Stromal cell of bone marrow (primary cell): ENCODE results near the gene RNPEP.
"Not testable (repeated sequence)": the region's sequence is repeated elsewhere in the genome, so short reads cannot be mapped to it uniquely, and the experiment has no call there.

Source experiments
- DNase-seq: peaks from one replicate; pipeline ENCODE4 v3.0.0-alpha.2; 2012; ENCODE audit warnings: low read depth

The RNPEP gene

DNA sequence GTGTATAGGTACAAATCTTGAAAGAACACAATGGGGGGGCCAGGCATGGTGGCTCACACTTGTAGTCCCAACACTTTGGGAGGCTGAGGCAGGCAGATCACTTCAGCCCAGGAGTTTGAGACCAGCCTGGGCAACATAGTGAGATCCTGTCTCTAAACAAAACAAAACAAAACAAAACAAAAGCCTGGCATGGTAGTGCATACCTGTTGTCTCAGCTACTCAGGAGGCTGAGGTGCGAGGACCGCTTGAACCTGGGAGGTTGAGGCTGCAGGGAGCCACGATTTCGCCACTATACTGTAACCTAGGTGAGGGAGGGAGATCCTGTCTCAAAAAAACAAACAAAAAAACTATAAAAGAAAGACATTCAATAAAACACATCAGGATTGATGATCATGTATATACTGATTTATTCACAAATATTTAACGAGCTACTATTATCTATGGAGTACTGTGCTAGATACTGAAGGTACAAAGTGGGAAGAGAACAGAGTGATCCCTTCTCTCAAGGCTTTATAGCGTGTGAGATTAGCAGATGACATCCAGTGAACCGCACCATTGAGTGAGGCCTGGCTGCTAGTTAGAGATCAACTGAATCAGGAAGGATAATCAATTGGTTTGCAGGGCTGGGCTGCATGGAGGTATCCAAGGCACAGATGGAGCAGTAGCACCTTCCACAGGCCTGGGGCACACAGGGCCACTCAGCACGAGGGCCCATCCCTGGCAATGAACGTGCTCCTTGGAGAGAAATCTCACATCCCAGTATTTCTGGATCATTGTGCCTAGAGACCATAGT lies 54.3 kb downstream of the RNPEP start:
- no peak for DNase-seq

DNA sequence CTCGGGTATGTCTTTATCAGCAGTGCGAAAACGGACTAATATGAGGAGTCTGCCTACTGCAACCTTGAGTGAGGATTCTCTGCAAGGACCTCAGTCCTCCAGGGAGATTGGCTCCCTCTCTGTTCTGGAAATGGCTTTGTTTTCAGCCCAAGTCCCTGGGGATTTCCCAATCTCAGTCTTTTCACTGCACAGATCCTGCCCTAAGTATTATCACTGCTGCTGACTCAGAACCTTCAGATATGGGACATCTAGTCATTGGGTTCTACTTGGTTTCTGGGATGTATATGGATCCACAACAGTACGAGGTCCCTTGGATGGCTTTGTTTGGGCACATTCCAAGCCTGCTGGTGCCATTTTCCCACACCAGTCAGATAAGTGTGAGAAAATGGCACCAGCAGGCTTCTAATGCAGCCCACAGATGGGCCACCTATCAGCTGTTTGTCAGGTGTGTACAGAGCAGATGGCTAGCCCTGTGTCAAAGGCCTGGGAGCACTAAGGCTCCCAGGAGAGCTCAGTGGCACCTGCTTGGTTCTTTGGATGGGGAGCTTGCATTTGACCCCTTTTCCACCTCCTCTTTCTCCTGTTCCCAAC lies 55.4 kb downstream of the RNPEP start:
- DNase-seq = no peak

DNA sequence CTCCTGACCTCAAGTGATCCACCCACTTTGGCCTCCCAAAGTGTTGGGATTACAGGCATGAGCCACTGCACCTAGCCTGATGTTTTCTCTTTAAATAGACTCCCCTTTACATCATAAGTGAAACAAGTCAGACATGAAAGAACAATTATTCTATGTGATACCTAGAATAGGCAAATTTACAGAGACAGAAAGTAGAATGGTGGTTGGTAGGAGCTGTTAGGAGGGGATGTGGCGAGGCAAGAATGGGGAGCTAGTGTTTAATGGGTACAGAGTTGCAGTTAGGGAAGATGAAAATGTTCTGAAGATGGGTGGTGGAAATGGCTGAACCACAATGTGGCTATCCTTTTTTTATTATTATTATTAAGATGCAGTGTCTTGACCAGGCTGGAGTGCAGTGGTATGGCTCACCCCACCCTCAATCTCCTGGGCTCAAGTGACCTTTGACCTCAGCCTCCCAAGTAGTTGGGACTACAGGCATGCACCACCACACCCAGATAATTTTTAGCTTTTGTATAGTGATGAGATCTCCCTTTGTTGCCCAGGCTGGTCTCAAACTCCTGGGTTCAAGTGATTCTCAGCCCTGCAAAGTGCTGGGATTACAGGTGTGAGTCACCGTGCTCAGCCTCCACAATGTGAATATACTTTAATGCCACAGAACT lies 56.4 kb downstream of the RNPEP start:
- DNase-seq = no peak

DNA sequence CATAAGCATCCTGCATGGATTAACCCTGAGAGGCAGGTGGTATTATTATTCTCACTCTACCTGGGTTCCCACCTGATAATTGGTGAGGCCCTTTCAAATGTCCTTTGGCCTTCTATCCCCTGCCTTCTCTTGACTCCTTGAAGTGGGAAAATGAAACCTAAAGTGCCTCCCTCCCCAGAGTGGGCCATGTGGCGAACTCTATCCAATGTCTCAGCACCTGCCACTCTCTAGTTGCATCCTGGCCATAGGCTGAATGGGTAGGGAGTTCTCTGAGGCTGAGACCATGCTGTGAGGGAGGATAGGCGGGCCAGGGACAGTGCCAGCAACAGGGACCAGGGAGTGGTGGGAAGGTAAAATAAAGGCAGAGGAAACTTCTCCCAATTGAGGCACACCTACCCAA lies 63.3 kb downstream of the RNPEP start:
- no peak for DNase-seq

DNA sequence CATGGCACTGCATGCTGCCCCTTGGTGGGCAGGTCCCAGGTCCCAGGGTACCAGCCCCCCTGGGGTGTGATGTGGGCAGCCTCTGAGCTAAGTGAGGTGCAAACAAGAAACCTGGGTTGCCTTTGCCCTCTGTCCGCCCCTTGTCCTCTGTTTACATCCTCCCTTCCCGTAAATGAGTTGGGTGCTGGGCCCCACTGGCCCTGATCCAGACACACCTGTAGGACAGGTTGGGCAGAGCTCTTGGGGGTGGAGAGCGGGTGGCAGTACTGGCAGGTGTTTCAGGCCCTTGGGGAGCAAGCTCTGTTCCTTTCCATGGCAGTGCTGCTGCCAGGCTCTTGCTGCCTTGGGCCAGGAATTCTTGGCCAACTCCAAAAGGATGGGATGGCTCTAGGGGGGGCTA lies 63.8 kb downstream of the RNPEP start:
- DNase-seq = no peak

DNA sequence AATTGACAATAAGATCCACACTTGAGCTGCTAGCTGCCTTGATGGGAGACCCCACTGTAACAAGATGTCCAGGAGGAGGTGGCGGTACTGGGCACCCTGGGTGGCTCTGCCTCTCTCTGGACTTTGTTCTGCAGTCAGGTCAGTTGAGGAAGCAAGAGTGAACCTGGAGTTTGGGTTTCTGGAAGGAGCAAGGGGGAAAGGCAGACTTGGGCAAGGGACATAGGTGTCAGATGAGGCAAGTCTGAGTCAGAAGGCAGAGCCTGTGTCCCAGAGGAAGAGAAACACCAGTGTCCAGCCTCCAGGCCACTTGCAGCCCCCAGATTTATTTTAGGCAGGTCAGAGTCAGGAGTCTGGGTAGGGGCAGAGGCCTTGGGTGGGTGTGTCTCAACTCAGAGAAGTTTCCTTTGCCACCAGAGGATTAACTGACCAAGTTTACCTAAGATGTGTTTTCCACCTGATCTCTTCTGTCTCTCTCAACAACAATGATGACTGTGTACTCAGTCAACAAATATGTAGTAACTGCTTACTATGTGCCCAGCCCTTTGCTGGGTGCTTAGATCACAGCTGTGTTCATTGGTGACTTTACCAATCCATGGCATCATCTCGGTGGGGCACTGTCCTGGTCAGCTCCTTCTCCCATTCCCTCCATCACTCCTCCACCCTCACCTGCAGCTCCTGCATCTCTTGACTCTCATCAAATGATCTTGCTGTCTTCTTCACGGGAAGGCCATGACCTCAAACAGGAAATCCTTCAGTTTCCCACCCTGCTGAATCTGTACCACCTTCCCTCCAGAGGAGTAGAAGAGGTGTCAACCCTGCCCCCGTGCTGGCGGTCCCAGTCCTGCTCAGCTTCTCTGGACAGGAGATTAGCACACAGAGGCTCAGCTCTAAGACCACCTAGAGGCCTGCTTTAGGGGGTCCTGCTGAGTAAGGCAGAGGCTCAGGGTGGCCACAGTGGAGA lies 64.6 kb downstream of the RNPEP start:
- no peak for DNase-seq

DNA sequence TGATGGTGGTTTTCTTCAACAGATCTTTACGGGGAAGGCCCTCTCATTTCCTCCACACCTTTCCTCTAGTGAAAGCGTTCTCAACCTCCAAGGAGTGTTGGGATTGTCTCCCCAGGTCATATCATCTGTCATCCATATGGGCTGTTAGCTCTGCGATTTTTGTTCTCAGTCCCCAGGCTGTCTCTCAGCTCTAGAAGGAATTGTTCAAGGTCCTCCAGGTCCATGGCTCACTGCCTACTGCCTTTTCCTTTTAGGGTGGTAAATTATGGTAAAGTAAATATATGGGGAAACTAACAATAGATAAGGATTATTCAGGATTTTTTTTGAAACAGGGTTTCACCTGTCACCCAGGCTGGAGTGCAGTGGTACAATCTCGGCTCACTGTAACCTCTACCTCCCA lies 65.5 kb downstream of the RNPEP start:
- no peak for DNase-seq

DNA sequence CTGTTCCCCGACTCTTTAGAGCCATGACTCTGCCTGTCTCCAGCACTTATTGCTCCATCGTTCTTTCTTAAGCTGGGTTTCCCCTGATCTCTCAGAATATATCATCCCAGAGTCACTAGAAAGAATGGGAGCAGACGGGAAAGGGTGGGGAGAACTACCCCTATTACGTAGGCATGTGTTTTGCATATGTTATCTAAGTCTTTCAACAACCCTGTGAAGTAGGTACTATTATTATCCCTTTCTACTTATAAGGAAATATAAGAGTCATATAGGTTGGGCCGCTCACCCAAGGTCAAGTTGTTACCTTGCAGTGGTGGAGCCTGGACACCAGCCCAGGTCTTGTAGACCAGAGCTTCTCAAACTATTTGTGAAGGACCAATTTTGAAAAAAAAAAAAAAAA lies 66.7 kb downstream of the RNPEP start:
- no peak for DNase-seq

DNA sequence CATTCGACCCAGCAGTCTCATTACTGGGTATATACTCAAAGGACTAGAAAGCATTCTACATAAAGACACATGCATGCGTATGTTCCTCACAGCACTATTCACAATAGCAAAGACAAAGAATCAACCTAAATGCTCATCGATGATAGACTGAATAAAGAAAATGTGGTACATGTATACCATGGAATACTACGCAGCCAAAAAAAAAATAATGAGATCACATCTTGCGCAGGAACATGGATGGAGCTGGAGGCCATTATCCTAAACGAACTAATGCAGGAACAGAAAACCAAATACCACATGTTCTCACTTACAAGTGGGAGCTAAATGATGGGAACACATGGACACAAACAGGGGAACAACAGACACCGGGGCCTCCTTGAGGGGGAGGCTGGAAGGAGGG lies 71.6 kb downstream of the RNPEP start:
- no peak for DNase-seq

DNA sequence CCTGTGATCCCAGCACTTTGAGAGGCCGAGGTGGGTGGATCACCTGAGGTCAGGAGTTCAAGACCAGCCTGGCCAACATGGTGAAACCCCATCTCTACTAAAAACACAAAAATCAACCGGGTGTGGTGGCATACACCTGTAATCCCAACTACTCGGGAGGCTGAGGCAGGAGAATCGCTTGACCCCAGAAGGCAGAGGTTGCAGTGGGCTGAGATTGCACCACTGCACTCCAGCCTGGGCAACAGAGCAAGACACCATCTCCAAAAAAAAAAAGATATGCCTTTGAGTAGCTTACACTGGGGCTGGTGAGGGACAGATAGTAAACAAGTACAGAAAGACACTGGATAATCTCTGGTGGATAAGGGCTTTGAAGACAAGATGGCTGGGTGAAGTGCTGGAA lies 72.2 kb downstream of the RNPEP start:
- not testable (repeated sequence) for DNase-seq
